Measurements from ENCODE around the gene FGF5. TPM values are rescaled to one million over a fixed set of nuclear protein-coding genes. Genes with fewer than 3 reads are reported as not detected.
A peak's percentile ranks its signal among the peaks of the same experiment; 100 is the strongest.

Gene FGF5
- polyA plus RNA-seq, 4 donors, result 0.03 to 0.13 (median 0.06) TPM; not detected in 1

DNA sequence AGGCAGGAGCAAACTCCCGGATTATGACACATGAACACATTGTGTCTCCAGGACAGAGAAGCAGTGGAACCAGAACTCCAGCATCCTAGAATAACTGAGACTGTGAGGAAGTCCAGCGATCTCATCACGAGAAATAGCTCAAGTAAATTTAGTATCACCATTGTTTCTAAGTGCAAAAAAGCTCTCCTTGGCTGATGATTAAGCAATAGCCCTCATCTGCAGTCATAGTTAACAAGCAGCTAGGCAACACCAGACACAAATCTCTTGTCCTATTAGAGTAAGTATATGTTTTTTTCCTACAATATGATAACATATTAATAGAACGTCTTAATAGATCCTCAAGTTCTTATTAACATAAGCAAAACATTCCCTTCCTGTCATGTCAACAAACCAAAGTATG is 66.7 kb downstream of the FGF5 start:
- DNase-seq (ENCODE audit: low read depth in 4 of 4, low spot score in 3 of 4), result no peak

DNA sequence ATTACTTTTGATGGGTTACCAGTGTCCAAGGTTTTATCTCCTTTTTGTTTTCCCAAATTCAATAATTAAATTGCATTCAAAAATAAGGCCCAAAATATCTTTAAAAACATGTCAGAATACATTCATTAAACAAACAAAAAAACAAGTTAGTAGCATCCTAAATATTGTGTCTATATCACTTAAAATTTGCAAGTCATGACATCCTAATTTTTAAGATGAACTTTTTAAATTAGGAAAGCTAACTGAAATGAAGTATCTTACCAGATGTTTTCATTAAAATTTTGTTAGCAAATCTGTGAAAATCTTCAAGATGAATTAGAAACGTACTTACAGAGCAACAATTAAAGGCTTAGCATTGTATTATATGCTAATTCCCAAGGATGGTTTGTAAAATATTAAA is 68.1 kb downstream of the FGF5 start:
- DNase-seq (ENCODE audit: low read depth in 4 of 4, low spot score in 3 of 4), result no peak

DNA sequence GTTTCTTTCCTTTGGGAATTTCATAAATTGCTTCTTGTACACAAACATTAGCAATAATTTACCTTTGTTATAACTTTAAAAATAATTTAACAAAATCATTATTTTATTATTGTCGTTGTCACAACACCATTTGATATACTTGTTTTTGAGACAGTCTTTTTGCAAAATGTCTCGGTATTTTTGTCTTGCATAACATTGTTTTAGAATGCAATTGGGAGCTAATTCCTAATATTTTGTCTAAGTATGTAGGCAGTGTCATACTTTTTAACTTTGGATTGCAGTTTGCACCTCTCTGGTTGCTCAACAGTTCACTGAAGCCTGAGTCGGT is 68.7 kb downstream of the FGF5 start:
- DNase-seq (ENCODE audit: low read depth in 4 of 4, low spot score in 3 of 4), result no peak

DNA sequence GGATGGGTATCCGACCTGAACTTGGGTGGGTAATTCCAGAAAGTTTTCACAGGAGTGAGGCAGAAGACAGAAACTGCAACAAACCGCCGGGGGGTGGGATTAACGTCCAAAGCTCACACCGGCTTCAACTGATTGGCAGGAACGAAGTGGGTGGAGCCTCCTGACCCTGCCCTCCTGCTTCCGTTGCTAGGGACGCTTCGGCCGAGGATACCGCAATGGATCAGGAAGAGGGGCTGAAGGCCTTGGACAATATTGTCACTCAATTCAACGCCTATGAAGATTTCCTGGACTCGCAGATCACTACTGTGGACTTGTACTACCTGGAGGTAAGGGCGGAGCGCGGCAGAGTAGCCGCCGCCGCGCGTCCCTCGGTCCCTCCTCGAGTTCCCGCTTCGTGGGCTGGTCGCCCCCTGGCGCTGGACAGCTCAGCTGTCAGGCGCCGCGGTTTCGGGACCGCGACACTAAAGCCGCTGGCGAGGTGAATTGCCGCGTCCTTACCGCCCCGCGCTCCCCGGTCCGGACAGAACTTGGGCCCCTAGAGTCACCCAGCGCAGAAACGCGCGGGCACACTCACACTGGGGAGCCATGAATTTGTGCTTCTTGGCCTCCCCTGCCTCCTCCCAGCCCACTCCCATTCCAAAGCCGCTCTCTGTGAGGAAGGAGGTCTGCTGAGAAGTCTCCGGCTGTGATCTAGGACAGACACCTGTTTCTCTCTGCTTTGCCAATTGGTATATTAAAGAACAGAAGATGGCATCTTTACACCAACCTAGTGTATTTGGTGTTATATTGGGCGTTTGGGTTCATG is 69.3 kb downstream of the FGF5 start, which contains the start of gene CFAP299:
Gene CFAP299, plus strand, starts transcription at position 177 of the 805 bp plus-strand sequence.
- peak; percentile 66 to 84 (median 74) for DNase-seq (ENCODE audit: low read depth in 4 of 4, low spot score in 3 of 4)

DNA sequence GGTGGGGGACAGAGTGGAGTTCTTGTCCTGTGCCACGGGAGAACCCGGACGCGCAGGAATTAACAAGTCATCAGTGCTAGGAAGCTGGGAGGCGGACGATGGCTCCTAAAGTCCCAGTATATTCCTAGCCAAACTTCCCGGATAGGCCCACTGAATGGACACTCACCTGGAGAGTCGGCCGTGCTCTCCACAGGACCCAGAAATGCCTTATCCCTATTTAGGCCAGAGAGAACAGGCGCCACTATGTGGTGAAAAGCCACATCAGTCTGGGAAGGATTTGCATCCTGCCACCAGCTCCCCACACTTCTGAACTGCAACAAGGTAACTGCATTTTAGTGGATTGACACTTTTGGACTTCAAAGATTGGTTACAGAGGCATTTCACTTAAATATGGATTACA is 70.1 kb downstream of the FGF5 start:
- DNase-seq (ENCODE audit: low read depth in 4 of 4, low spot score in 3 of 4), result no peak

DNA sequence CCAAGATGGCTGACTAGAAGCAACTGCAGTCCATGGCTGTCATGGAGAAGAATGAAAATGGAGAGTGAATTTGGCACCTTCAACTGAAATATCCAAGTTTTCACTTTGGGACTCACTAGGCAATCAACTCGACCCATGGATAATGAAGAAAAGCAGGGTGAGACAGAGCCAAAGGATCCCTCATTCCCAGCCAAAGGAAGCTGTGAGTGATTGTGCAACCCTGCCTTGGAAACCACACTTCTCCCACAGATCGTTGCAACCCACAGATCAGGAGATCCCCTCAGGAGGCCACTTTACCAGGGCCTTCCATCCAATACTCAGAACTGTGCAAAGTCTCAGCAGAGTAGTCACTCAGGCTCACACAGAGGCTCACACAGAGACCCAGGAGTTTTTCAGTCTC is 73.6 kb downstream of the FGF5 start:
- no peak for DNase-seq (ENCODE audit: low read depth in 4 of 4, low spot score in 3 of 4)

Other genes starting within 250 kb of the FGF5 start
- 10 to 100 TPM; 60.7 to 99.7 (median 80.8) TPM for gene ANTXR2, start 193.4 kb upstream of the FGF5 start, polyA plus RNA-seq (ENCODE audit: insufficient read length in 4 of 4)
- 1 to 10 TPM; 1.4 to 2.6 (median 2.3) TPM for gene PRDM8, start 69.2 kb upstream of the FGF5 start, polyA plus RNA-seq (ENCODE audit: insufficient read length in 4 of 4)
- 1 to 10 TPM in 2 of 4 donors, under 1 TPM in 2; 0.42 to 1.5 (median 1.0) TPM for gene CFAP299, start 69.1 kb downstream of the FGF5 start, polyA plus RNA-seq (ENCODE audit: insufficient read length in 4 of 4)

Measured in right renal pelvis (tissue), 4 donors.